B cell (primary cell): Measurements from ENCODE around the gene ELK3. TPM values are rescaled to one million over a fixed set of nuclear protein-coding genes. Genes with fewer than 3 reads are reported as not detected.

ENCODE experiments used
- ATAC-seq: fragments of 200-7000 bp; cut with Tn5 transposase; one replicate; pipeline ENCODE4 v1.10.0; 2021; ENCODE audit warnings: low read depth, mild to moderate bottlenecking, moderate number of reproducible peaks, moderate library complexity
- CTCF ChIA-PET: fragments of 350-600 bp; sonication (Branson Sonifier 250); formaldehyde crosslinking; loops from one replicate; lab custom pipeline; 2021; ENCODE audit warnings: antibody characterized with exemption, inconsistent platforms; lab: Charles Lee
- POLR2A ChIA-PET: fragments of 350-600 bp; sonication (Branson Sonifier 250); formaldehyde crosslinking; loops from one replicate; lab custom pipeline; 2021; ENCODE audit warnings: antibody characterized with exemption; lab: Charles Lee
- DNase-seq: peaks from one replicate; pipeline ENCODE4 v3.0.0; 2013
- H2AFZ ChIP-seq: 2 replicates; pipeline ENCODE4 v1.6.1; 2012; ENCODE audit warnings: mild to moderate bottlenecking, low read depth, low read length; ENCODE audit not compliant: insufficient read depth, poor library complexity, severe bottlenecking
- H3K27ac ChIP-seq, 2 donors: 1 replicate in 1 of 2; 2 replicates in 1 of 2; pipeline ENCODE4 v1.5.1; 2012 to 2013; ENCODE audit warnings: low read length in 2 of 2, mild to moderate bottlenecking in 2 of 2, moderate library complexity in 1 of 2
- H3K27me3 ChIP-seq, 4 experiments: fragments of 200-600 bp in 1 of 4; sonication (generic) in 1 of 4; replicated peaks in 1 of 4; 1 replicate in 2 of 4; 2 replicates in 2 of 4; pipeline versions ENCODE4 v1.6.1 to v1.7.0; 2013 to 2016; ENCODE audit warnings: low read length in 3 of 4, mild to moderate bottlenecking in 2 of 4, mixed read lengths in 1 of 4, moderate library complexity in 1 of 4; ENCODE audit not compliant: insufficient read depth in 4 of 4, control insufficient read depth in 3 of 4; ENCODE audit errors: control extremely low read depth in 1 of 4
- H3K36me3 ChIP-seq, 2 experiments: replicated peaks in 1 of 2; 1 replicate in 1 of 2; 2 replicates in 1 of 2; pipeline versions ENCODE4 v1.6.1 to v1.7.1; 2013; ENCODE audit warnings: low read length in 1 of 2; ENCODE audit not compliant: insufficient read depth in 2 of 2, control insufficient read depth in 1 of 2; ENCODE audit errors: control extremely low read depth in 1 of 2, extremely low read depth in 1 of 2
- H3K4me1 ChIP-seq, 2 donors: fragments of 200-600 bp in 1 of 2; sonication (generic) in 1 of 2; 1 replicate in 1 of 2; 2 replicates in 1 of 2; pipeline versions ENCODE4 v1.5.1 to v1.6.1; 2013 to 2017; ENCODE audit warnings: low read length in 2 of 2; ENCODE audit not compliant: control insufficient read depth in 2 of 2, insufficient read depth in 2 of 2
- H3K4me2 ChIP-seq: replicated peaks from 2 replicates; pipeline ENCODE3; 2012; ENCODE audit warnings: mild to moderate bottlenecking, low read depth, low read length; ENCODE audit not compliant: poor library complexity, severe bottlenecking
- H3K4me3 ChIP-seq, 5 experiments: fragments of 200-600 bp in 1 of 5; sonication (generic) in 1 of 5; 1 replicate in 3 of 5; 2 replicates in 2 of 5; pipeline versions ENCODE4 v1.5.1 to v1.7.0; 2011 to 2016; ENCODE audit warnings: low read length in 4 of 5, mild to moderate bottlenecking in 4 of 5, low read depth in 2 of 5, control low read depth in 1 of 5, moderate library complexity in 1 of 5; ENCODE audit not compliant: insufficient read depth in 1 of 5; ENCODE audit errors: control extremely low read depth in 1 of 5, extremely low read depth in 1 of 5
- H3K79me2 ChIP-seq: fragments of 200-600 bp; sonication (generic); one replicate; pipeline ENCODE4 v1.6.0; 2016; ENCODE audit warnings: low read length; ENCODE audit not compliant: control insufficient read depth, insufficient read depth
- H3K9ac ChIP-seq: fragments of 200-600 bp; sonication (generic); 2 replicates; pipeline ENCODE4 v1.6.1; 2017; ENCODE audit warnings: mild to moderate bottlenecking, low read length, moderate library complexity
- H3K9me3 ChIP-seq, 3 donors: one replicate each; pipeline versions ENCODE4 v1.6.1 to v1.7.1; 2013; ENCODE audit warnings: low read length in 2 of 3; ENCODE audit not compliant: control insufficient read depth in 2 of 3, insufficient read depth in 1 of 3; ENCODE audit errors: control extremely low read depth in 1 of 3
- H4K20me1 ChIP-seq: 2 replicates; pipeline ENCODE4 v1.6.0; 2012; ENCODE audit warnings: mild to moderate bottlenecking, low read length; ENCODE audit not compliant: insufficient read depth, control insufficient read depth, poor library complexity, severe bottlenecking
- H3K27ac Mint-ChIP-seq: one replicate; pipeline ENCODE4 v1.8.0; 2021; ENCODE audit warnings: mixed read lengths
- H3K27me3 Mint-ChIP-seq: one replicate; pipeline ENCODE4 v1.8.0; 2021; ENCODE audit warnings: mixed read lengths
- H3K4me1 Mint-ChIP-seq: one replicate; pipeline ENCODE4 v1.8.0; 2021; ENCODE audit warnings: mixed read lengths
- H3K4me3 Mint-ChIP-seq: one replicate; pipeline ENCODE4 v1.8.0; 2021; ENCODE audit warnings: mixed read lengths
- H3K9me3 Mint-ChIP-seq: one replicate; pipeline ENCODE4 v1.8.0; 2022; ENCODE audit warnings: mixed read lengths; ENCODE audit not compliant: insufficient read depth
- CTCF ChIP-seq: fragments of 200-600 bp; IDR thresholded peaks from one replicate; pipeline ENCODE4 v1.8.0; 2022; ENCODE audit warnings: antibody characterized with exemption, mild to moderate bottlenecking
- EZH2 ChIP-seq: IDR thresholded peaks from 2 replicates; pipeline ENCODE4 v1.6.1; 2012; ENCODE audit warnings: borderline replicate concordance, low read depth, mild to moderate bottlenecking, moderate library complexity, low read length; ENCODE audit not compliant: insufficient read depth, poor library complexity, severe bottlenecking
- WGBS: methylation state at CpG from one replicate; pipeline ENCODE4 v1.1.5; 2013; ENCODE audit warnings: missing lambda C conversion rate; ENCODE audit not compliant: insufficient coverage; 5-methylcytosine and 5-hydroxymethylcytosine counted together
- intact Hi-C: fragments of 100-400 bp; cut with micrococcal nuclease; formaldehyde crosslinking; loops from one replicate; pipeline ENCODE4 v1.10.0; 2022
- polyA plus RNA-seq: library from polyadenylated mRNA; depleted of rRNA; stranded (reverse); fragments of >200 nt; gene quantifications from 2 replicates; pipeline ENCODE4 v1.2.3, GENCODE V29; 2012
- total RNA-seq, 2 donors: library from RNA; stranded (reverse); fragments of 120-200 nt in 1 of 2; gene quantifications; 1 replicate in 1 of 2; 2 replicates in 1 of 2; pipeline versions ENCODE4 v1.2.3 to v1.2.4, GENCODE V29; 2013 to 2022

Gene ELK3
- total and polyA plus RNA-seq, 2 donors (not counting 1 experiment from before 2014, with no cell fraction given): 10.5 to 87.1 TPM

- no peak for DNase-seq
- no peak overlapping the region for H3K27ac Mint-ChIP-seq
- Histone ChIP-seq H3K4me1 (peaks cover 0 to 3% of the 10 kb centered on the region in 2 donors), H3K27ac (no peak overlapping the region), H3K9me3 (no peaks in the 10 kb centered on the region), H3K4me2 (no peak overlapping the region), H3K79me2 (peaks cover 89% of the 10 kb centered on the region), H3K9ac (no peak overlapping the region), H3K4me3 (no peak overlapping the region), H3K27me3 (no peaks in the 10 kb centered on the region), H4K20me1 (peaks cover 50% of the 10 kb centered on the region), H3K36me3 (peaks cover 0 to 73% of the 10 kb centered on the region in 2 experiments), H2AFZ (no peak overlapping the region)
- intact Hi-C loops: no loop called here
- H3K9me3 Mint-ChIP-seq: no peaks in the 10 kb centered on the region
- H3K27me3 Mint-ChIP-seq: no peaks in the 10 kb centered on the region
- peaks cover 22% of the 10 kb centered on the region for H3K4me1 Mint-ChIP-seq
- 98% methylated on average over 29 of the region's 36 CpGs for WGBS
- TF ChIP-seq EZH2 (no peak), CTCF (no peak)
- H3K4me3 Mint-ChIP-seq: no peak overlapping the region
- CTCF ChIA-PET: no interaction called here
- POLR2A ChIA-PET: no interaction called here
- no peak for ATAC-seq
Observed at GRCh38 chr12:96246926-96247505, 52.8 kb downstream of the ELK3 start.

GRCh38 chr12:96247563-96247962, 53.4 kb downstream of the ELK3 start:
- Histone ChIP-seq H3K79me2 (peaks cover 87% of the 10 kb centered on the region), H3K4me3 (no peak overlapping the region), H3K27ac (no peak overlapping the region), H4K20me1 (peaks cover 50% of the 10 kb centered on the region), H3K9ac (no peak overlapping the region), H3K27me3 (no peaks in the 10 kb centered on the region), H3K4me1 (no peaks in the 10 kb centered on the region), H3K9me3 (no peaks in the 10 kb centered on the region), H3K4me2 (no peak overlapping the region), H3K36me3 (peaks cover 0 to 73% of the 10 kb centered on the region in 2 experiments), H2AFZ (no peak overlapping the region)
- POLR2A ChIA-PET: no interaction called here
- 87% methylated on average over 12 of the region's 13 CpGs for WGBS
- Mint-ChIP-seq H3K4me1 (peaks cover 23% of the 10 kb centered on the region), H3K27me3 (no peaks in the 10 kb centered on the region), H3K9me3 (no peaks in the 10 kb centered on the region), H3K27ac (peak overlapping the region; percentile 34), H3K4me3 (no peak overlapping the region)
- ATAC-seq (no peak), DNase-seq (no peak)
- CTCF ChIA-PET: no interaction called here
- no peak for TF ChIP-seq CTCF
- no peak for TF ChIP-seq EZH2
- intact Hi-C loops: no loop called here
